Endothelial cell of umbilical vein (primary cell): ENCODE results near the gene DAG1. TPM values are rescaled to one million over a fixed set of nuclear protein-coding genes. Genes with fewer than 3 reads are reported as not detected.

Source experiments
- BruUV-seq: library from RNA; stranded (reverse); fragments of 400-500 nt; replicated peaks from 2 replicates; lab custom pipeline; 2021; lab: Mats Ljungman, UMichigan
- CTCF ChIA-PET: fragments of 300-600, 350-600 bp; sonication (Branson Sonifier 250); formaldehyde crosslinking; loops from one replicate; lab custom pipeline; 2021; ENCODE audit warnings: antibody characterized with exemption, inconsistent platforms; lab: Charles Lee
- POLR2A ChIA-PET: fragments of 300-600, 350-600 bp; sonication (Branson Sonifier 250); formaldehyde crosslinking; loops from one replicate; lab custom pipeline; 2021; ENCODE audit warnings: antibody characterized with exemption, inconsistent platforms; lab: Charles Lee
- DNase-seq: peaks from one replicate; pipeline ENCODE4 v3.0.0-alpha.2; 2011; ENCODE audit warnings: low read depth, low spot score
- FAIRE-seq: peaks from 2 replicates; lab custom pipeline; 2011; peaks lifted over from hg19 to GRCh38; lab: Jason Lieb, UNC
- H2AFZ ChIP-seq: 2 replicates; pipeline ENCODE4 v1.6.0; 2012; ENCODE audit warnings: low read depth, low read length, control low read depth, inconsistent platforms
- H3K27ac ChIP-seq: 2 replicates; pipeline ENCODE4 v1.5.1; 2011; ENCODE audit warnings: low read depth, mild to moderate bottlenecking, control low read depth, low read length, moderate library complexity; ENCODE audit not compliant: insufficient read depth
- H3K27me3 ChIP-seq, 2 experiments: 2 replicates each; pipeline versions ENCODE4 v1.6.0 to v1.6.1; 2011; ENCODE audit warnings: low read length in 2 of 2, mixed read lengths in 1 of 2; ENCODE audit not compliant: control insufficient read depth in 2 of 2, insufficient read depth in 2 of 2
- H3K36me3 ChIP-seq, 2 experiments: 2 replicates in 1 of 2; 3 replicates in 1 of 2; pipeline ENCODE4 v1.5.1; 2011; ENCODE audit warnings: low read length in 2 of 2, mild to moderate bottlenecking in 1 of 2, moderate library complexity in 1 of 2; ENCODE audit not compliant: control insufficient read depth in 2 of 2, insufficient read depth in 2 of 2; ENCODE audit errors: extremely low read depth in 1 of 2
- H3K4me1 ChIP-seq: 3 replicates; pipeline ENCODE4 v1.5.1; 2011; ENCODE audit warnings: mild to moderate bottlenecking, low read length; ENCODE audit not compliant: control insufficient read depth, insufficient read depth; ENCODE audit errors: extremely low read depth
- H3K4me2 ChIP-seq: 2 replicates; pipeline ENCODE4 v1.6.1; 2011; ENCODE audit warnings: low read length, control low read depth, mixed read lengths; ENCODE audit not compliant: insufficient read depth
- H3K4me3 ChIP-seq, 3 experiments: fragments of 200-600 bp in 1 of 3; sonication (generic), shearing (Covaris generic) in 1 of 3; replicated peaks in 1 of 3; 2 replicates each; pipeline ENCODE4 v1.5.1; 2011 to 2016; ENCODE audit warnings: control low read depth in 3 of 3, low read length in 3 of 3, mild to moderate bottlenecking in 2 of 3, inconsistent platforms in 1 of 3, low read depth in 1 of 3, moderate library complexity in 1 of 3; ENCODE audit not compliant: insufficient read depth in 1 of 3
- H3K79me2 ChIP-seq: 2 replicates; pipeline ENCODE4 v1.6.0; 2012; ENCODE audit warnings: low read length, inconsistent platforms; ENCODE audit not compliant: control insufficient read depth, insufficient read depth
- H3K9ac ChIP-seq: replicated peaks from 2 replicates; pipeline ENCODE3; 2011; ENCODE audit warnings: low read length, control low read depth; ENCODE audit not compliant: insufficient read depth; ENCODE audit errors: extremely low read depth
- H3K9me1 ChIP-seq: replicated peaks from 3 replicates; pipeline ENCODE4 v1.6.0; 2011; ENCODE audit warnings: mild to moderate bottlenecking, low read length; ENCODE audit not compliant: control insufficient read depth, insufficient read depth; ENCODE audit errors: extremely low read depth
- H3K9me3 ChIP-seq: replicated peaks from 2 replicates; pipeline ENCODE4 v1.5.1; 2012; ENCODE audit warnings: low read length, inconsistent platforms; ENCODE audit not compliant: control insufficient read depth, insufficient read depth
- H4K20me1 ChIP-seq: replicated peaks from 2 replicates; pipeline ENCODE3; 2011; ENCODE audit warnings: mild to moderate bottlenecking, low read length; ENCODE audit not compliant: control insufficient read depth, insufficient read depth; ENCODE audit errors: extremely low read depth
- CTCF ChIP-seq, 2 donors: IDR thresholded peaks; 1 replicate in 1 of 2; 2 replicates in 1 of 2; pipeline ENCODE4 v1.5.1; 2011; ENCODE audit warnings: low read length in 2 of 2, mild to moderate bottlenecking in 2 of 2, moderate library complexity in 2 of 2, control low read depth in 1 of 2, inconsistent platforms in 1 of 2, low read depth in 1 of 2; ENCODE audit not compliant: insufficient read depth in 1 of 2; ENCODE audit errors: extremely low read depth in 1 of 2
- EZH2 ChIP-seq: IDR thresholded peaks from 2 replicates; pipeline ENCODE4 v1.6.1; 2012; ENCODE audit warnings: borderline replicate concordance, low read depth, mild to moderate bottlenecking, moderate library complexity, low read length, inconsistent platforms; ENCODE audit not compliant: severe bottlenecking
- FOS ChIP-seq: IDR thresholded peaks from 2 replicates; pipeline ENCODE4 v1.6.1; 2011; ENCODE audit warnings: mild to moderate bottlenecking, low read length, moderate library complexity, borderline replicate concordance; ENCODE audit not compliant: insufficient read depth
- GATA2 ChIP-seq: IDR thresholded peaks from 2 replicates; pipeline ENCODE4 v1.7.0; 2011; ENCODE audit warnings: low read depth, mild to moderate bottlenecking, moderate library complexity, mixed read lengths, low read length; ENCODE audit not compliant: insufficient read length, insufficient read depth
- JUN ChIP-seq: IDR thresholded peaks from 2 replicates; pipeline ENCODE4 v1.6.1; 2011; ENCODE audit warnings: borderline replicate concordance, low read depth; ENCODE audit not compliant: insufficient read length, insufficient read depth
- MAX ChIP-seq: IDR thresholded peaks from 2 replicates; pipeline ENCODE4 v1.6.1; 2011; ENCODE audit not compliant: insufficient read depth, insufficient read length
- MYC ChIP-seq: IDR thresholded peaks from one replicate; pipeline ENCODE4 v1.6.1; 2011; ENCODE audit warnings: mild to moderate bottlenecking, low read depth, low read length
- POLR2A ChIP-seq: IDR thresholded peaks from 2 replicates; pipeline ENCODE4 v1.6.1; 2012; ENCODE audit warnings: low read depth, mild to moderate bottlenecking, control low read depth, low read length
- POLR2AphosphoS5 ChIP-seq: IDR thresholded peaks from 2 replicates; pipeline ENCODE4 v1.6.1; 2012; ENCODE audit warnings: low read depth, mild to moderate bottlenecking, control low read depth, low read length, moderate library complexity; ENCODE audit not compliant: insufficient read depth
- dilution Hi-C: fragments of 300-500 bp; cut with MboI; formaldehyde crosslinking; loops from one replicate; pipeline ENCODE4 v1.15.0; 2019; ENCODE audit warnings: low sequenced_read_pairs; ENCODE audit not compliant: extremely low pct_ligation_motif_present
- intact Hi-C: fragments of 100-400 bp; cut with micrococcal nuclease; formaldehyde crosslinking; loops from one replicate; pipeline ENCODE4 v1.10.0; 2022
- polyA plus RNA-seq, 4 experiments: library from polyadenylated mRNA; depleted of rRNA in 3 of 4; stranded (reverse) in 3 of 4; unstranded in 1 of 4; fragments of >200 nt; gene quantifications; 2 replicates each; pipeline versions ENCODE4 v1.2.1 to v1.2.3, GENCODE V29; 2011 to 2012; ENCODE audit warnings: missing spikeins in 1 of 4
- total RNA-seq: library from RNA; stranded (reverse); gene quantifications from 2 replicates; pipeline ENCODE4 v1.2.3, GENCODE V29; 2021

Gene DAG1
- total and polyA plus RNA-seq, 2 donors (not counting 3 experiments of a cell fraction or from before 2014, with no cell fraction given), result 59.6 to 97.5 TPM

GRCh38 chr3:49461443-49462171, 8.5 kb upstream of the DAG1 start:
- intact Hi-C loops (no loop called here), dilution Hi-C loops (no loop called here)
- no peak overlapping the region for H3K27ac ChIP-seq
- BruUV-seq, result no TSS peak
- H3K36me3 ChIP-seq, result no peaks in the 10 kb centered on the region
- no peaks in the 10 kb centered on the region for H4K20me1 ChIP-seq
- no peaks in the 10 kb centered on the region for H3K9me1 ChIP-seq
- H3K79me2 ChIP-seq, result no peaks in the 10 kb centered on the region
- peak overlapping the region; percentile 25 for H2AFZ ChIP-seq
- no peak for TF ChIP-seq JUN
- no peak for TF ChIP-seq POLR2A
- no peak for TF ChIP-seq GATA2
- no peak for TF ChIP-seq FOS
- TF ChIP-seq EZH2, result no peak
- TF ChIP-seq POLR2AphosphoS5, result no peak
- TF ChIP-seq MAX, result no peak
- TF ChIP-seq MYC, result no peak
- TF ChIP-seq CTCF (IDR thresholded peaks at IDR 0.05; ENCODE audit: extremely low read depth in 1 of 2, insufficient read depth in 1 of 2, low read depth in 1 of 2, low read length in 2 of 2), result no peak
- no peaks in the 10 kb centered on the region for H3K27me3 ChIP-seq
- DNase-seq (no peak), FAIRE-seq (no peak)
- no peaks in the 10 kb centered on the region for H3K9me3 ChIP-seq
- CTCF ChIA-PET, result interaction anchor here (1.1 kb wide), 1 partner anchor 12 kb away, joined by 4 read pairs; no protein-coding TSS in a partner anchor
- no peaks in the 10 kb centered on the region for H3K4me1 ChIP-seq
- no peak overlapping the region for H3K4me2 ChIP-seq
- no peak overlapping the region for H3K9ac ChIP-seq
- H3K4me3 ChIP-seq, result no peak overlapping the region
- POLR2A ChIA-PET, result no interaction called here
